WERI-Rb-1 (cell line): ENCODE results near the gene CENATAC.
"Not testable (repeated sequence)": the region's sequence is repeated elsewhere in the genome, so short reads cannot be mapped to it uniquely, and the experiment has no call there.

Experiments
- DNase-seq: peaks from one replicate; pipeline ENCODE4 v3.0.0-alpha.2; 2020
- H3K27ac ChIP-seq: fragments of 250-450 bp; sonication (Bioruptor Pico); 2 replicates; pipeline ENCODE4 v1.5.1; 2020; ENCODE audit warnings: mild to moderate bottlenecking, moderate library complexity
- H3K27me3 ChIP-seq: fragments of 250-450 bp; sonication (Bioruptor Pico); 2 replicates; pipeline ENCODE4 v1.5.1; 2021; ENCODE audit warnings: mild to moderate bottlenecking, low read depth, moderate library complexity; ENCODE audit not compliant: insufficient read depth, severe bottlenecking
- H3K36me3 ChIP-seq: fragments of 250-450 bp; sonication (Bioruptor Pico); 2 replicates; pipeline ENCODE4 v1.5.1; 2020; ENCODE audit warnings: mild to moderate bottlenecking, moderate library complexity
- H3K4me3 ChIP-seq: 2 replicates; pipeline ENCODE4 v1.5.1; 2011; ENCODE audit warnings: low read depth, mild to moderate bottlenecking, control low read depth, low read length
- H3K9me3 ChIP-seq: fragments of 250-450 bp; sonication (Bioruptor Pico); 2 replicates; pipeline ENCODE4 v1.5.1; 2021; ENCODE audit warnings: mild to moderate bottlenecking, moderate library complexity; ENCODE audit not compliant: severe bottlenecking
- CTCF ChIP-seq: IDR thresholded peaks from 2 replicates; pipeline ENCODE4 v1.5.1; 2011; ENCODE audit warnings: low read depth, mild to moderate bottlenecking, control low read depth, inconsistent platforms, low read length

The CENATAC gene

GRCh38 chr11:118988280-118988679 is 9.7 kb upstream of the CENATAC start:
- Histone ChIP-seq H3K36me3 (no peaks in the 10 kb centered on the region), H3K4me3 (no peak overlapping the region), H3K27me3 (no peaks in the 10 kb centered on the region), H3K9me3 (no peaks in the 10 kb centered on the region), H3K27ac (no peak overlapping the region)
- DNase-seq = peak; percentile 22
- TF ChIP-seq CTCF = no peak

GRCh38 chr11:118991486-118992038 is 6.4 kb upstream of the CENATAC start:
- not testable (repeated sequence) for H3K27ac ChIP-seq, DNase-seq

GRCh38 chr11:118996926-118997626 is 862 bp upstream of the CENATAC start:
- no peak for DNase-seq
- Histone ChIP-seq H3K27me3 (no peaks in the 10 kb centered on the region), H3K9me3 (no peaks in the 10 kb centered on the region), H3K36me3 (peaks cover 42% of the 10 kb centered on the region), H3K27ac (peak overlapping the region; percentile 71), H3K4me3 (peak overlapping the region; percentile 78)
- no peak for TF ChIP-seq CTCF

More at GRCh38 chr11:118991486-118992038, 6.4 kb upstream of the CENATAC start:
- not testable (repeated sequence) for H3K36me3 ChIP-seq, H3K4me3 ChIP-seq, H3K27me3 ChIP-seq, H3K9me3 ChIP-seq

GRCh38 chr11:118998388-118998717 is 415 bp downstream of the CENATAC start:
- H3K9me3 ChIP-seq = no peaks in the 10 kb centered on the region
- peak overlapping the region; percentile 78 for H3K4me3 ChIP-seq
- H3K27me3 ChIP-seq = no peaks in the 10 kb centered on the region
- peak; percentile 12 for DNase-seq
- H3K36me3 ChIP-seq = peaks cover 48% of the 10 kb centered on the region
- peak overlapping the region; percentile 71 for H3K27ac ChIP-seq
- no peak for TF ChIP-seq CTCF

GRCh38 chr11:118998822-118999221 is 884 bp downstream of the CENATAC start:
- H3K9me3 ChIP-seq = no peaks in the 10 kb centered on the region
- H3K4me3 ChIP-seq = peak overlapping the region; percentile 78
- no peaks in the 10 kb centered on the region for H3K27me3 ChIP-seq
- no peak overlapping the region; the same call in 1 of the 2 replicates for H3K27ac ChIP-seq
- TF ChIP-seq CTCF = no peak
- no peak for DNase-seq
- H3K36me3 ChIP-seq = peaks cover 48% of the 10 kb centered on the region

GRCh38 chr11:119000906-119001305 is 3.0 kb downstream of the CENATAC start:
- Histone ChIP-seq H3K27ac (no peak overlapping the region), H3K4me3 (no peak overlapping the region), H3K27me3 (no peaks in the 10 kb centered on the region), H3K36me3 (peaks cover 46% of the 10 kb centered on the region), H3K9me3 (no peaks in the 10 kb centered on the region)
- TF ChIP-seq CTCF = no peak
- no peak for DNase-seq
